Stimulated activated CD8-positive, alpha-beta memory T cell treated with anti-CD3 and anti-CD28 coated beads, Interleukin-15, amount 100 ng/mL, for 24 hours (primary cell): ENCODE data around the gene ISG15.

ENCODE experiments used
- DNase-seq: peaks from one replicate; pipeline ENCODE4 v3.0.0-alpha.2; 2020; ENCODE audit warnings: low read depth

ISG15 gene

GRCh38 chr1:1013105-1013921 is at the start of gene ISG15:
Gene ISG15, plus strand, starts transcription at chr1:1013497. Its CDS starts 77 bp downstream, at chr1:1013574.
- peak; percentile 62 for DNase-seq

GRCh38 chr1:963746-964525 is 49.4 kb upstream of the ISG15 start:
- DNase-seq: no peak

DNA sequence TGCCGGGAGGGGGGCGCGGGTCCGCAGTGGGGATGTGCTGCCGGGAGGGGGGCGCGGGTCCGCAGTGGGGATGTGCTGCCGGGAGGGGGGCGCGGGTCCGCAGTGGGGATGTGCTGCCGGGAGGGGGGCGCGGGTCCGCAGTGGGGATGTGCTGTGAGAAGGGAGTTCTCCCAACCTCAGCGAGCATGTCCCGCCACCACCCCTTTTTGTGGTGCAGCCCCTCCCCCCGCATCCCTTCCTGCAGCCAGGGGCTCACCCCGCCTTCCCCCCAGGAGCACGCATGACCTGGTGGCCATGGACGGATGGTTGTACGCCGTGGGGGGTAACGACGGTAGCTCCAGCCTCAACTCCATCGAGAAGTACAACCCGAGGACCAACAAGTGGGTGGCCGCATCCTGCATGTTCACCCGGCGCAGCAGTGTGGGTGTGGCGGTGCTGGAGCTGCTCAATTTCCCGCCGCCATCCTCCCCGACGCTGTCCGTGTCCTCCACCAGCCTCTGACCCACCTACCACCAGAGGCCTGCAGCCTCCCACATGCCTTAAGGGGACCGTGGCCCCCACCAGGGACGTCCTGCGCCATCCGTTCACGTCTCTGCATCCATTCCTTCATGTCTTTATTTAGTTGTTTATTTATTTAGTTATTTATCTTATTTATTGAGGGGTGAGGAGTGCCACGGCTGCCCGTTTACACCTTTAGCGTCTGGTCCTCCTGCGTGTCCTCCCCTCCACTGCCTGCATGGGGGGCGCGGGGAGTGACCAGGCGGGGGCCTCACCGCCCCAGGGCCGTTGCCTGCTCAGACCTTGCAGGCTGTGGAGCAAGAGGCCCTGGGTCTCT is 48.4 kb upstream of the ISG15 start:
- no peak for DNase-seq

DNA sequence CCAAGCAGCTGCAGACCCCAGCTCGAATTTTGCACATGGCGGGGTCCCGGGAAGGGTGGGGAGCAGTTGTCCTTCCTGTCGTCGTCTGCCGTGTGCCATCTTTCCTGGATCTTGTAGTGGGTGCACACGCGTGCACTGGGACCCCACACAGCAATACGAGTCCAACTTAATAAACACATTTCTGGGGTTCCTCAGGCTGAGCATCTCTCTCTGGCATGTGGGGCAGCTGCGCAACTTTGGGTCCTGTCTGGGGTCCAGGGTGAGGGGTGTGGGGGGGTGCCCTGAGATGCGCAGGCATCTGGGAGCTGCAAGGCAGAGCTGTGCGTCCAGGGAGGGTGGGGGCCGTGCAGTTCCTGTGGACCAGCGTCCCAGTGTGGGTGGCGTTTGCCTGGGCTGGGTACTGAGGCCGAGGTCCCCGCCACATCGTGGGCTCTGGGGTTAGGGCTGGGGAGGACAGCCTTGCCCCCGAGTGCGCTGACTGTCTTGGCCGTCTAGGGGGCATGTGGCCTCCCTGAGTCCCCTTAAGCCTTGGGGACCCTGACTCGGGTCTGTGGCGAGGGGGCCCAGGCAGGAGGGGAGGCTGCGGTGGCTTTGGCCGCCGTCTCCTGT is 47.7 kb upstream of the ISG15 start:
- DNase-seq: no peak

GRCh38 chr1:966135-966703 is 47.1 kb upstream of the ISG15 start, which contains the start of gene PLEKHN1:
Gene PLEKHN1, plus strand, starts transcription at chr1:966482. Its CDS starts 50 bp downstream, at chr1:966532.
- DNase-seq: no peak

- peak; percentile 57 for DNase-seq
Observed at GRCh38 chr1:966704-967300, 46.5 kb upstream of the ISG15 start.

DNA sequence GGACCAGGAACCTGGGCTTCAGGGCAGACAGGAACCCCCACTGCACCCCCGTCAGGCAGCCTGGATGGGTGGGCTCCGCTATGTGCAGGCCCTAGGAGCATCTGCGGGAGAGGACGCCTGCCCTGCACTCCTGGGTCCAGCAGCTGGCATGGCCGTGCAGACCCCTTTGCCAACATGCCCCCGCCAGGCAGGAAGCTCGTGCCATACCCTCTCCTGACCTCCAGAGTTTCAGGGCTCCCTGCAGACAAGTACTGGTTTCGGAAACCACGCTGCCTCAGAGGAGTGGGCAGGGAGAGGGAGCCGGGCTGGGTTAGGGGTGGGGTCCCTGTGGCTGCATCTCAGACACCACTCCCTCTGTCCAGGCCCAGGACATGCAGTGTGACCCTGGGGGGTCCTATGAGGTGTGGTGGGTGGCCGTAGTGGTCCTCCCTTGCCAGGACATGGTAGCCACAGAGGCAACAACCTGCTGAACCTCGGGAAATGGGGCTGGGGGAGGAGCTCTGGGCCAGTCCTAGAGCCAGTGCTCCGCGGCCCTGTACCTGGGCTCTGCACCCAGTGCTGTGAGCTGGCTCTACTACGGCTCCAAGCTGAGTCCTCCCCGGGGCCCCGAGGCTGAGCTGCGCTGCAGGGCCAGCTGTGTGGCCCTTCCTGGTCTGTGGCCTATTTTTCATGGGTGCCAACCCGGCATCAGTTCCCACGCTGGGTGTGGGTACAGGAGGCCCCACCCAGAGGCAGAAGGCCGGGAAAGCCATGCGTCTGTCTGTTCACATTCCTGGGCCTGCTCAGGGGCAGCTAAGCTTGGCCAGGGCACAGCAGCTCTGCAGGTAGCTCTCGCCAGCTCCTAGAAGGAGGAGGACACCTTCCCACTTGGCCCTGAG is 45.6 kb upstream of the ISG15 start:
- no peak for DNase-seq

DNA sequence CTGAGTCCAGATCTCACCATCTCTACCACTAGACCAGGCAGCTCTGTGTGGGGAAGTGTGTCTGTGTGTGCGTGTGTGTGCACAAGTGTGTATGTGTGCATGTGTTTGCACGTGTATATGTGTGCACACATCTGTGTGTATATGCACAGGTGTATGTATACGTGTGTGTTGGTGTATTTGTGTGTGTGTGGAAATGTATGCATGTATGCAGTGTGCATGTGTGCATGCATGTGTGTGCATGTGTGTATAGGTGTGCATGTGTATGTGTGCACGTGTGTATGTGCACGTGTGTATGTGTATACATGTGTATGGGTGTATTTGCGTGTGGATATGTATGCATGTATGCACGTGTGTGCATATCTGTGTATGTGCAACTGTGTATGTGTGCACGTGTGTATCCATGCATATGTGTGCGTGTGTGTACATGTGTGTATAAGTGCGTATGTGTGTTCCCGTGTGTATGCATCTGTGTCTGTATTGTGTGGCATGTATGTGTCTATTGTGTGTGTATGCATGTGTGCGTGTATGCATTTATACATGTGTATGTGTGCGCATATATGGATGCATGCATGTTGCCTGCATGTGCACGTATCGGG is 43.9 kb upstream of the ISG15 start:
- DNase-seq: no peak

DNA sequence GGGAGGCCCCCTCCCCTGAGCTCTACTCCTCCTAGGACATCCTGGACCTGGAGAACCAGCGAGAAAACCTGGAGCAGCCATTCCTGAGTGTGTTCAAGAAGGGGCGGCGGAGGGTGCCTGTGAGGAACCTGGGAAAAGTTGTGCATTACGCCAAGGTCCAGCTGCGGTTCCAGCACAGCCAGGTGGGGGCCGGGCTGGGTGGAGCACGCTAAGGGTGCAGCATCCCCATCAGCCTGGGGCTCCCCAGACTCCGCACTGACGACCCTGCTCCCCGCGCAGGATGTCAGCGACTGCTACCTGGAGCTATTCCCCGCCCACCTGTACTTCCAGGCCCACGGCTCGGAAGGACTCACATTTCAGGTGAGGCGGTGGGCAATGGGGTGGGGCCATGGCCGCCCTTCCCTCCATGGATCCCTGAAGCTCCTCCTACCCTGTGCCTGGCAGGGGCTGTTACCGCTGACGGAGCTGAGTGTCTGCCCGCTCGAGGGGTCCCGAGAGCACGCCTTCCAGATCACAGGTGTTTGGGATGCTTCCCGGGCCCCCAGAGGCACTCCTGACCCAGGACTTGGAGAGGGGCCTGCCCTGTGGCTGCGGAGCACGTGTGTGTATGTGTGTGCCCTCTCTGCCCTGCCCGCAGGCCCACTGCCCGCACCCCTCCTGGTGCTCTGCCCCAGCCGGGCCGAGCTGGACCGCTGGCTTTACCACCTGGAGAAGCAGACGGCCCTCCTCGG is 42.9 kb upstream of the ISG15 start:
- DNase-seq: no peak

DNA sequence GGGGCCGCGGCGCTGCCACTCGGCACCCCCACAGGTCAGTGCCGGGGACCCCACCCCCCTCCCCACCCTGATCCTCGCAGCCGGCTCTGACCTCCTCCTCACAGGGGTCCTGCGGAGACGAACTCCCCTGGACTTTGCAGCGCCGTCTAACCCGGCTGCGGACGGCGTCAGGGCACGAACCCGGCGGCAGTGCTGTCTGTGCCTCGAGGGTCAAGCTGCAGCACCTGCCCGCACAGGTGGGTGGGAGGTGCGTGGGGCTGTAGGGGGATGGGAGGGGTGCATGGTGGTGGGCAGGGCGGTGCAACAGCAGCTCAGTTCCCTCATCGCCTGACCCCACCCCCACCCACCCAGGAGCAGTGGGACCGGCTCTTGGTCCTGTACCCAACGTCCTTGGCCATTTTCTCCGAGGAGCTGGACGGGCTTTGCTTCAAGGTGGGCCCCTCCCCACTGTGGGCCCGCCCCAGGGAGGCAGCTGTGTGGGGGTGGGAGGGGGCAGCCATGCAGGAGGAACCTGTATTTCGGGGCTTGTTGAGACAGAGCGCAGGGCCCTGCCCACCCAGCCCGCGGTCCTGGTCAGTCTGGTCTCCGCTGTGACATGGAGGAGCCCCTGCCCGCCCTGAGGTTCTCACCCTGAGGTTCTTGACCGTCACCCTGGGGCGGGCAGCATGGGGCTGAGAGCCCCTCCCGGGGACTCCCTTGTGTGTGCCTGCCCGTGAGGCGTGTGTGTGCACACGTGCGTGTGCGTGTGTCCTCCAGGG is 42.1 kb upstream of the ISG15 start:
- DNase-seq: no peak

GRCh38 chr1:971751-972506 is 41.4 kb upstream of the ISG15 start:
- no peak for DNase-seq

GRCh38 chr1:972726-973458 is 40.4 kb upstream of the ISG15 start:
- no peak for DNase-seq

GRCh38 chr1:973459-974292 is 39.6 kb upstream of the ISG15 start:
- DNase-seq: no peak

- no peak for DNase-seq
Observed at GRCh38 chr1:974293-974640, 39.0 kb upstream of the ISG15 start.

- DNase-seq: no peak
Observed at GRCh38 chr1:974687-975328, 38.5 kb upstream of the ISG15 start.
